Activated naive CD8-positive, alpha-beta T cell treated with anti-CD3 and anti-CD28 coated beads, Interleukin-2, amount 10 ng/mL, durations not matched to agents 7 days and 5 days (primary cell): ENCODE results near the gene SLC37A1. TPM values are rescaled to one million over a fixed set of nuclear protein-coding genes. Genes with fewer than 3 reads are reported as not detected.
"Not testable (repeated sequence)": the region's sequence is repeated elsewhere in the genome, so short reads cannot be mapped to it uniquely, and the experiment has no call there.

ENCODE experiments used
- ATAC-seq: fragments of 150-1000 bp; cut with Tn5 transposase; one replicate; pipeline ENCODE4 v1.10.0; 2021; ENCODE audit warnings: low read depth, moderate library complexity
- POLR2A ChIA-PET: fragments of 350-600 bp; sonication (Branson Sonifier 250); formaldehyde crosslinking; loops from one replicate; lab custom pipeline; 2021; ENCODE audit warnings: antibody characterized with exemption; lab: Charles Lee
- DNase-seq: peaks from one replicate; pipeline ENCODE4 v3.0.0; 2021
- H3K27ac Mint-ChIP-seq: one replicate; pipeline ENCODE4 v1.8.0; 2022; ENCODE audit warnings: mild to moderate bottlenecking, mixed read lengths
- H3K27me3 Mint-ChIP-seq: one replicate; pipeline ENCODE4 v1.8.0; 2022; ENCODE audit warnings: mild to moderate bottlenecking, moderate library complexity, mixed read lengths
- H3K36me3 Mint-ChIP-seq: one replicate; pipeline ENCODE4 v1.8.0; 2021; ENCODE audit warnings: mild to moderate bottlenecking, mixed read lengths
- H3K4me1 Mint-ChIP-seq: one replicate; pipeline ENCODE4 v1.8.0; 2021; ENCODE audit warnings: mixed read lengths
- H3K4me3 Mint-ChIP-seq: one replicate; pipeline ENCODE4 v1.8.0; 2022; ENCODE audit warnings: mild to moderate bottlenecking, moderate library complexity, mixed read lengths
- H3K9me3 Mint-ChIP-seq: one replicate; pipeline ENCODE4 v1.8.0; 2021; ENCODE audit warnings: mixed read lengths
- total RNA-seq, 2 experiments: library from RNA; stranded (reverse); gene quantifications; one replicate each; pipeline ENCODE4 v1.2.3, GENCODE V29; 2021

The SLC37A1 gene
- total RNA-seq, 2 experiments from 2014 or later = 24.7 to 25.4 TPM

DNA sequence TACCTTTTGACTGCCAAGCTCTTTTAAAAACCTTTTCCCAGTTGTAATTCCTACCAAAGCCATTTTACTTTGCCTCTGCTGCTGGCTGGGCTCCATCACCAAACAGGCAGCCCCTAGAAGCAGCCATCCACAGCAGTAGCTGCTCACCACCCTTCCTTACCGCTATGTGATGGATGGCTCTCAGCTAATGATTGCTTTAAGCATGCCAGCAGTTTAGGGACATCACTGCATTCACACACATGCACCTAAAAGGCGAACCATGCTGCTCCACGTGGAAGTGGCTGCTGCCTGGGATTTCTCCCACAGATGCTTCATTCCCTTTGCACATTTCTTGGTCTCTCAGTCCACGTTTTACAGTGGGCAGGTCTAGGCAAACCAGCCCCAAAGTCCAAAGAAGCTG, 93.5 kb downstream of the SLC37A1 start:
- Mint-ChIP-seq H3K27ac (no peak overlapping the region), H3K4me1 (peaks cover 5% of the 10 kb centered on the region), H3K27me3 (peaks cover 18% of the 10 kb centered on the region), H3K36me3 (peaks cover 3% of the 10 kb centered on the region), H3K9me3 (peaks cover 28% of the 10 kb centered on the region), H3K4me3 (no peak overlapping the region)
- POLR2A ChIA-PET = no interaction called here
- ATAC-seq (no peak), DNase-seq (no peak)

DNA sequence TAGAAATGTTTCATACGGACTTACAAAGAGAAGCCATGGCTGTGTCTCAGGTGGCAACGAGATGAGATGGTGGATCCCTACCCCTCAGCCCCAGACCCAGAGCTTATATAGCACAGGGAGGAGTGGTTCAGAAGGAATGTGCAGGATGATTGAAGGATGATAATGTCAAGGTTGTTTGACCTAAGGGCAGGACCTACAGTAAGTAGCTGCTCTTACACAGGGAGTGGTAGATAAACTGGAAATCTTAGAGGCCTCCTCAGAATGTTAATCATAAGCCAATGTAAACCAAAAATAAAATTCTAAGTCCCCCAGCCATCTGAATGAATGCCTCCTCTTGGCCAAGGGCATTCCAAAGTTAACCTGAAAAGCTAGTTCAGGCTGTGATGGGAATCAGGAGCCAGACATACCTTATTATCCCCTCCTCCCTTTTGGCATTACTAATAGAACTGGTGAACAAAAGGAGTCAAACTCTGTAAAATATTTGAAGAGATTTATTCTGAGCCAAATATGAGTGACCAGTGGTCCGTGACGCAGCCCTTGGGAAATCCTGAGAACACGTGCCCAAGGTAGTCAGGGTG, 94.0 kb downstream of the SLC37A1 start:
- peaks cover 28% of the 10 kb centered on the region for H3K9me3 Mint-ChIP-seq
- ATAC-seq (no peak), DNase-seq (no peak)
- H3K27me3 Mint-ChIP-seq = peaks cover 22% of the 10 kb centered on the region
- POLR2A ChIA-PET = no interaction called here
- no peak overlapping the region for H3K4me3 Mint-ChIP-seq
- peaks cover 3% of the 10 kb centered on the region for H3K36me3 Mint-ChIP-seq
- no peak overlapping the region for H3K27ac Mint-ChIP-seq
- peaks cover 5% of the 10 kb centered on the region for H3K4me1 Mint-ChIP-seq

DNA sequence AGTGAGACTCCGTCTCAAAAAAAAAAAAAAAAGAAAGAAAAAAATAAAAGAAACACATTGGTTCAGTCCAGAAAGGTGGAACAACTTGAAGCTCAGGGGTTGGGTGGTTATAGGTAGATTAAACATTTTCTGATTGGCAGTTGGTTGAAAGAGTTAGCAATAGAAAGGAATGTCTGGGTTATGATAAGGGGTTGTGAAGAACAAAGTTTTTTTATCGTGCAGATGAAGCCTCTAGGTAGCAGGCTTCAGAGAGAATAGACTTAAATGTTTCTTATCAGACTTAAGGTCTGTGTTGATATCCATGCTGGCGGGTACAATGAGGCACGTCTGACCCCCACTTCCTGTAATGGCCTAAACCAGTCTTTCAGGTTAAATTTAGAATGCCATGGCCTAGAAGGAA, 94.8 kb downstream of the SLC37A1 start:
- no peak overlapping the region for H3K27ac Mint-ChIP-seq
- H3K9me3 Mint-ChIP-seq = peaks cover 28% of the 10 kb centered on the region
- peaks cover 5% of the 10 kb centered on the region for H3K4me1 Mint-ChIP-seq
- POLR2A ChIA-PET = no interaction called here
- H3K36me3 Mint-ChIP-seq = peaks cover 4% of the 10 kb centered on the region
- ATAC-seq (no peak), DNase-seq (no peak)
- peaks cover 28% of the 10 kb centered on the region for H3K27me3 Mint-ChIP-seq
- no peak overlapping the region for H3K4me3 Mint-ChIP-seq

DNA sequence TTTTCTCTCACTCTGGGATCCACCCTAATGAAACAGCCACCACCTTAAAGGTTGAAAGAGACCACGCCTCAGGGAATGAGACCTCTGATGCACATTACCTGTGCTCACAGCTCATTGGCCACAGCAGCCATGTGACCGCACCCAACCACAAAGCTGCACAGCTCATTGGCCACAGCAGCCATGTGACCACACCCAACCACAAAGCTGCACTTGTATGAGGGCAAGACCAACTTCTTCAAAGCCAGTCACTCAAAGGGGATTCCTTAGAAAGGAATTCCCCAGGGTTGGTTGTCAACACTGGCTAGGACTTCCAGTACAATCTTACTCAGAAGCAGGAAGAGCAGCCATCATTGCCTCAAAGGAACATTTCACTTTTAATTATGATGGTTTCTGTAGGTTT, 96.2 kb downstream of the SLC37A1 start:
- H3K27me3 Mint-ChIP-seq = peaks cover 22% of the 10 kb centered on the region
- H3K27ac Mint-ChIP-seq = no peak overlapping the region
- H3K9me3 Mint-ChIP-seq = peaks cover 24% of the 10 kb centered on the region
- no peak overlapping the region for H3K4me3 Mint-ChIP-seq
- H3K36me3 Mint-ChIP-seq = peaks cover 3% of the 10 kb centered on the region
- no peak for DNase-seq
- POLR2A ChIA-PET = no interaction called here
- ATAC-seq = peak; percentile 21
- H3K4me1 Mint-ChIP-seq = peaks cover 5% of the 10 kb centered on the region

DNA sequence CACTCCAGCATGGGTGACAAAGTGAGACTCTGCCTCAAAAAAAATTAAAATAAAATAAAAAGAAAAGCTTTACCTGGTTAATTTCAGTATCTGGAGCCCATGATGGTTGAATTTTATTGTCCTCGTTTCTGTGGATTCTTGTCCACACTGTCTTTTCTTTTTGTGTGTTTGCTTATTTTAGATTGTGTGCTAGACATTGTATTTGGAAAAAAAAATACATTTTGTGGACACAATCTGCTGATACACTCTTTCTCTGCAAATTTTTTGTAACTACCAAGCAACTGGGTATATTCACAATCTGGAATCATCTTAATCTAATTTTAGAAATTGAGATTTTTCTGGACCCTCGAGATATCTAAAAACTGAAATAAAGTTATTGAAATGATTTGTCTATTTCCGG, 98.2 kb downstream of the SLC37A1 start:
- Mint-ChIP-seq H3K36me3 (peaks cover 3% of the 10 kb centered on the region), H3K4me3 (no peak overlapping the region), H3K27me3 (peaks cover 19% of the 10 kb centered on the region), H3K4me1 (peaks cover 5% of the 10 kb centered on the region), H3K27ac (no peak overlapping the region), H3K9me3 (peaks cover 14% of the 10 kb centered on the region)
- DNase-seq (no peak), ATAC-seq (no peak)
- POLR2A ChIA-PET = no interaction called here

DNA sequence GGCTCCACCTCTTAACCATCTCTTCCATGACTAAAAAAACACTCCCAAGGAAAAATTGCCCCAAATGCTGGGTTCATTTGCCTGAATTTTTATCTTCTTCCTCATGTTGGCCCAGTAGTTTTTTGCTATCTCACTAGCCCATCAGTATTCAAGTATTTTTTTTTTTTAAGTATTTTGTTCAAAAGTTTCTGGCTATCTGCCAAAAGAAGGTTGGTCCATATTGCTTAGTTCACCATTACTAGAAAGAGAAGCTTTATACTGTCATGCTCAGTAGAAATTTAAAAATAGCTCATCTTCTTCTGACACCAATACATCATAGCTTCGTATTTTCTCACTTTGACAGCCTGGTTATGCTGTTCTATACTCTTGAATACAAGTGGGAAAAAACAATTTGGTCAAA, 98.7 kb downstream of the SLC37A1 start:
- Mint-ChIP-seq H3K4me3 (no peak overlapping the region), H3K27ac (no peak overlapping the region), H3K36me3 (peaks cover 3% of the 10 kb centered on the region), H3K27me3 (peaks cover 18% of the 10 kb centered on the region), H3K9me3 (peaks cover 14% of the 10 kb centered on the region), H3K4me1 (peaks cover 5% of the 10 kb centered on the region)
- DNase-seq = no peak
- ATAC-seq = no peak
- POLR2A ChIA-PET = no interaction called here

DNA sequence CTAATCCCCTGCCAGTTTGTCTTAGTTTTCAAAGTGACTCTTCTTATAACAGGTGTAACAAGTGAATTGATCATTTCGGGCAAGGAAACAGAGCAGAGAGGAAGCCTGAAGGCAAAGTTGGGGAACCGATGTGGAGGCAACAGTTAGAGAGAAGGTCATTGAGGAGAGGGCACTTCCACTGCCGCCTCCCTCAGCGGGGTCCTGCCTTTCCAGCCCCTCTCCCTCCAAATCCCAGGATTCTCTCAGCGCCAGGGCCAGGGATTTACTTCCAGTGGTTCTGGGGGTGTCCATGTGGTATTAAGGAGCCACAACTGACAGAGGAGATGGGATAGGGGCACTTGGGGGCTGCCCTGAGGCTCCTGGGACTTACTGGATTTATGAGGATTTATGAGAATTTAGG, 100.1 kb downstream of the SLC37A1 start:
- POLR2A ChIA-PET = no interaction called here
- H3K9me3 Mint-ChIP-seq = peaks cover 12% of the 10 kb centered on the region
- H3K27ac Mint-ChIP-seq = no peak overlapping the region
- peaks cover 3% of the 10 kb centered on the region for H3K36me3 Mint-ChIP-seq
- peaks cover 5% of the 10 kb centered on the region for H3K4me1 Mint-ChIP-seq
- no peak for DNase-seq
- peaks cover 25% of the 10 kb centered on the region for H3K27me3 Mint-ChIP-seq
- ATAC-seq = no peak
- H3K4me3 Mint-ChIP-seq = no peak overlapping the region

DNA sequence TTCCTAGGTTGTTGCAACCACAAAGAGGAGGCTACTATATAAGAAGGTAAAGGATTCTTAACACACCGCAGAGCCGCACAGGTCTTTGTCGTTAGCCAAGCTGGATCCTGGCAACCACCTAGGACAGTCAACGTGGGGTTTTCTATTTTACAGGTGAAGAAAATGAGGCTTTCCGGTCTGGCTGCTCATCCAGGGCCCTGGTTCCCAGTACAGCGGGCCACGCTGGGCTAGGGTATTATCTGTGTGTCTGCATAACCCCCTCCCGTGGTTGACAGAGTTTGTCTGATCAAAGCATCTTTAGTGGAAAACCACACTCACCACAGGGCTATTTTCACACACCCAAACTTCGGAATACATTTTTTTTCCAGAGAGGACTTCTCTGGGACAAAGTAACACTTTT, 100.7 kb downstream of the SLC37A1 start:
- H3K9me3 Mint-ChIP-seq = peaks cover 7% of the 10 kb centered on the region
- H3K27me3 Mint-ChIP-seq = peaks cover 31% of the 10 kb centered on the region
- H3K4me1 Mint-ChIP-seq = peaks cover 5% of the 10 kb centered on the region
- ATAC-seq (peak; percentile 53), DNase-seq (peak; percentile 56)
- H3K27ac Mint-ChIP-seq = peak overlapping the region; percentile 40
- no peak overlapping the region for H3K4me3 Mint-ChIP-seq
- POLR2A ChIA-PET = interaction anchor here (0.6 to 0.9 kb wide), 2 partner anchors 68 to 113 kb away, joined by 3 read pairs; no protein-coding TSS in a partner anchor
- H3K36me3 Mint-ChIP-seq = peaks cover 3% of the 10 kb centered on the region

DNA sequence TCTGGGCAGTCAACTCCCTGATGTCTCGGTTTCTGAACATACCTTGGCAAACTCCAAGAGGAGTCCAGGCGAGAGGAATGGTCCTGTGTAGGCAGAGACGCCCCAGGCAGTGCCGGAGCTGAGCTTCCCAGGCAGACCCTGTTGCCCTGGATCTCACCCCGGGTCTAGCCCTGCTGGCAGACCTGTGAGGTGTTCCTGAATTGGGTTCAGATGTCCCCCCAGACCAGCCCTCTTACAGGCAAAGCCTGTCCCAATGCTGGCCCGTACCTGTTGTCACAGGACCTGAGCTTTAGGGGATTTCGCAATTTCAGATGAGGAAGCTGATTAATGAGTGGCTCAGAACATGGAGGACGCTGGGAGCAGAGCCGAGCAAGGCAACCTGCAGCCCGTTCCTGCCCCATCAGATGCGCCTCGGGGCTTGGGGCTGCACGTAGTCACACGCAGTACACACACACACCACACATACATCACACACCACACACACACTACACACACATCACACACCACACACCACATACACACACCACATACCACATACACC, 101.2 kb downstream of the SLC37A1 start:
- Mint-ChIP-seq H3K36me3 (peaks cover 3% of the 10 kb centered on the region), H3K9me3 (peaks cover 4% of the 10 kb centered on the region), H3K4me3 (no peak overlapping the region), H3K27ac (no peak overlapping the region), H3K27me3 (peaks cover 32% of the 10 kb centered on the region), H3K4me1 (peaks cover 3% of the 10 kb centered on the region)
- POLR2A ChIA-PET = interaction anchor here (0.6 to 0.9 kb wide), 4 partner anchors 67 to 218 kb away, joined by 3 to 8 read pairs (median 3); no protein-coding TSS in a partner anchor
- peak; percentile 74 for ATAC-seq
- peak; percentile 73 for DNase-seq

DNA sequence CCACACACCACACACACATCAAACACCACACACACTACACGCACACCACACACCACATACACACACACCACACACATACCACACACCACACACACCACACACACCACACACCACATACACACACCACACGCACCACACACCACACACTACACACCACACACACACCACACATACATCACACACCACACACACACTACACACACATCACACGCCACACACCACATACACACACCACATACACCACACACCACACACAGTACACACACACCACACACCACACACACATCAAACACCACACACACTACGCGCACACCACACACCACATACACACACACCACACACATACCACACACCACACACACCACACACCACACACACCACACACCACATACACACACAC, 101.7 kb downstream of the SLC37A1 start:
- ATAC-seq = not testable (repeated sequence)

DNA sequence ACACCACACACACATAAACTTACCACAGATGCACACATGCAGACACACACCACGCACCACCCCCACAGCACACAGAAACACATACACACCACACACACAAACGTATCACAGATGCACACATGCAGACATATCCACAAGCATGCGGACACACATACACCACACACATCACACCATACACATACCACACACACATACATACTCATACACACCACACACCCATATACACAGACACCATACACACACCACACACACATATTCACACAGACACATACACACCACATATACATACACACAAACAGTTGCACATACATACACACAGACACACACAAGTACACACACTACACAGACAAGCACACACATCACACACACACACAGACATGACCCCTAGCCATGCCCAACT, 102.3 kb downstream of the SLC37A1 start:
- Mint-ChIP-seq H3K9me3 (peaks cover 2% of the 10 kb centered on the region), H3K36me3 (peaks cover 1% of the 10 kb centered on the region), H3K4me1 (no peaks in the 10 kb centered on the region), H3K27me3 (peaks cover 41% of the 10 kb centered on the region), H3K27ac (no peak overlapping the region), H3K4me3 (no peak overlapping the region)
- ATAC-seq = no peak
- DNase-seq = no peak
- POLR2A ChIA-PET = interaction anchor here (0.5 to 1.0 kb wide), 2 partner anchors 69 to 195 kb away, joined by 3 read pairs; no protein-coding TSS in a partner anchor

More for the DNA sequence above, 101.7 kb downstream of the SLC37A1 start:
- not testable (repeated sequence) for H3K4me3 Mint-ChIP-seq, H3K4me1 Mint-ChIP-seq, DNase-seq, H3K9me3 Mint-ChIP-seq, H3K27ac Mint-ChIP-seq, H3K36me3 Mint-ChIP-seq
- POLR2A ChIA-PET = interaction anchor here (0.6 to 0.9 kb wide), 3 partner anchors 67 to 218 kb away, joined by 3 to 8 read pairs (median 3); no protein-coding TSS in a partner anchor
- peaks cover 36% of the 10 kb centered on the region for H3K27me3 Mint-ChIP-seq

DNA sequence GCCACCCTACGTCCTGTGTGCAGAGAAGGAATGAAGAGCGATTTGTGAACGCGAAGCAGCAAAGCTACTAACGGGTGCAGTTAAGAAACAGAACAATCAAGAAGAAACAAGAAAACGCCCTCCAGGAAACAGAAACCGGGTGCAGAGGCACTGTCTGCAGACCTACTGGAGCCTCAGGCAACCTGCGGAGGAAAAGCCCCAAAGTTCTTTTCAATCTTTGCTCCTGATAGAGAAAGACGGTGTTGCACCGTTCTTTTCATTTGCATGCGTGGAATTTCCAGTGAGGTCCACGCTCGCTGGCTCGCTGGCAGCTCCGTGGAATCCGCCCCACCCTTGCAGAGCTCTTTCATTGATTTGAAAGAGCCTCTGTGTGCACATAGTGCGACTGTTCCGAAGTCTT, 102.8 kb downstream of the SLC37A1 start:
- Mint-ChIP-seq H3K27ac (no peak overlapping the region), H3K27me3 (peaks cover 42% of the 10 kb centered on the region), H3K4me1 (no peaks in the 10 kb centered on the region), H3K36me3 (peaks cover 1% of the 10 kb centered on the region), H3K9me3 (peaks cover 2% of the 10 kb centered on the region), H3K4me3 (no peak overlapping the region)
- ATAC-seq (peak; percentile 31), DNase-seq (no peak)
- POLR2A ChIA-PET = interaction anchor here (0.5 to 1.0 kb wide), 2 partner anchors 68 to 194 kb away, joined by 3 read pairs; no protein-coding TSS in a partner anchor

DNA sequence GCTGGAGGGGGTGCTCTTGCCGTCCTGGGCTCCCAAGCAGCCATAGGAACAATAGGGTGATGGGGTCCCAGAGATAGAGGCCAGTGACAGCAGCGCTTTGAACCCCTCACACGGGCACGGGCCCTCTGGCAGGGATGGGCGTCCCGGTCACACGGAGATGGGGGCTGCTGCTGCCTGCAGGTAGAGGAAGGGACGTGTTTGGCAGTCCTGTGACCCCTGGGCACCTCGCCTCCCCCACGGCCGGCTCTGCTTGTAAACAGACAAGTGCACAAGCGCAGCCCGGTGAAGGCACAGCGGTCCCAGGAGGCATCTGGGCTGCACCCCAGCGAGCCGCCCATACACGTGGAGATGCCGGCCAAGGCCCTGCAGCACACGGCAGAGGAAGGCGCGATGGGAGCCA, 103.3 kb downstream of the SLC37A1 start:
- Mint-ChIP-seq H3K27me3 (peaks cover 42% of the 10 kb centered on the region), H3K4me3 (no peak overlapping the region), H3K36me3 (peaks cover 1% of the 10 kb centered on the region), H3K9me3 (peaks cover under 1% of the 10 kb centered on the region), H3K4me1 (no peaks in the 10 kb centered on the region), H3K27ac (no peak overlapping the region)
- ATAC-seq = no peak
- no peak for DNase-seq
- POLR2A ChIA-PET = interaction anchor here (1.0 kb wide), 1 partner anchor 68 kb away, joined by 3 read pairs; no protein-coding TSS in a partner anchor

DNA sequence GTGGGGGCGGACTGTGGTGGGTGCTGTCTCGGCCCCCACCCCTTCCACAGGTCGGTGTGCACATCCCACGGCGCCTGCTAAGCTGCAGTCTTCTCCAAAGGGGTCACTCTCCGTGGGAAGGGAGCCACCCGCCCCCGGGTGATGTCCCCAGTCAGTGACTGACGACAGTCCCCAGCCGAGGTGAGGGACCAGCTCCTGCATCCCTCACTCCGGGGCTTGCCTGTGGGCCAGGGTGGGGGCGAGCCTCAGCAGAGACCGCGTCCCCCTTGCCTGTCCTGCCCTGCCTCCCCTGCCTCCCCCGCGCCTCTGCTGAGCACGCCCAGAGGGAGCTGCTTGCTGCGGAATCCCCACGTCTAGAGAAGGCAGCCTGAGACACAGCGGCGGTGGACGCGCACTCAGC, 103.8 kb downstream of the SLC37A1 start:
- H3K27me3 Mint-ChIP-seq = peaks cover 45% of the 10 kb centered on the region
- POLR2A ChIA-PET = no interaction called here
- DNase-seq (no peak), ATAC-seq (no peak)
- no peaks in the 10 kb centered on the region for H3K9me3 Mint-ChIP-seq
- no peak overlapping the region for H3K27ac Mint-ChIP-seq
- H3K36me3 Mint-ChIP-seq = peaks cover 1% of the 10 kb centered on the region
- no peaks in the 10 kb centered on the region for H3K4me1 Mint-ChIP-seq
- H3K4me3 Mint-ChIP-seq = no peak overlapping the region
